WTC11 (cell line): ENCODE data around the gene ZNF423. TPM values are rescaled to one million over a fixed set of nuclear protein-coding genes. Genes with fewer than 3 reads are reported as not detected.

Source experiments
- ATAC-seq: fragments of 200-7000 bp; cut with Tn5 transposase; 2 replicates; pipeline ENCODE4 v1.10.0; 2021; ENCODE audit warnings: mild to moderate bottlenecking, moderate library complexity
- CTCF ChIA-PET: fragments of 300-600 bp; sonication (Branson Sonifier 250); formaldehyde crosslinking; loops from one replicate; lab custom pipeline; 2021; ENCODE audit warnings: antibody characterized with exemption; lab: Charles Lee
- POLR2A ChIA-PET: fragments of 350-600 bp; sonication (Branson Sonifier 250); formaldehyde crosslinking; loops from one replicate; lab custom pipeline; 2021; ENCODE audit warnings: antibody characterized with exemption; lab: Charles Lee
- DNase-seq: peaks from one replicate; pipeline ENCODE4 v3.0.0; 2021; ENCODE audit warnings: low spot score
- H3K27ac Mint-ChIP-seq: 2 replicates; pipeline ENCODE4 v1.8.0; 2021; ENCODE audit warnings: mixed read lengths
- H3K27me3 Mint-ChIP-seq: 2 replicates; pipeline ENCODE4 v1.8.0; 2021; ENCODE audit warnings: low read depth, mild to moderate bottlenecking, moderate library complexity, mixed read lengths
- H3K36me3 Mint-ChIP-seq: 2 replicates; pipeline ENCODE4 v1.8.0; 2021; ENCODE audit warnings: mixed read lengths
- H3K4me1 Mint-ChIP-seq: 2 replicates; pipeline ENCODE4 v1.8.0; 2022; ENCODE audit warnings: mixed read lengths
- H3K4me3 Mint-ChIP-seq: 2 replicates; pipeline ENCODE4 v1.8.0; 2021; ENCODE audit warnings: mild to moderate bottlenecking, moderate library complexity, mixed read lengths
- H3K9me3 Mint-ChIP-seq: 2 replicates; pipeline ENCODE4 v1.8.0; 2021; ENCODE audit warnings: mixed read lengths
- ATF2 ChIP-seq: sonication (generic); formaldehyde crosslinking; IDR thresholded peaks from 2 replicates; pipeline ENCODE4 v1.8.1; 2022; ENCODE audit warnings: low read depth, missing genetic modification reagents, borderline replicate concordance
- CREM ChIP-seq: sonication (generic); formaldehyde crosslinking; IDR thresholded peaks from 2 replicates; pipeline ENCODE4 v1.8.1; 2022; ENCODE audit warnings: mild to moderate bottlenecking, missing genetic modification reagents, moderate library complexity
- FOXP1 ChIP-seq: sonication (generic); formaldehyde crosslinking; IDR thresholded peaks from 2 replicates; pipeline ENCODE4 v1.8.0; 2022; ENCODE audit warnings: missing genetic modification reagents, mild to moderate bottlenecking, moderate library complexity, borderline replicate concordance
- FOXP4 ChIP-seq: sonication (generic); formaldehyde crosslinking; IDR thresholded peaks from 2 replicates; pipeline ENCODE4 v1.8.0; 2022; ENCODE audit warnings: mild to moderate bottlenecking, missing genetic modification reagents
- HMGA2 ChIP-seq: fragments of 250-450 bp; sonication (Bioruptor Pico); IDR thresholded peaks from 2 replicates; pipeline ENCODE4 v1.4.0; 2021; ENCODE audit warnings: mild to moderate bottlenecking, moderate library complexity
- JAZF1 ChIP-seq: fragments of 250-450 bp; sonication (Bioruptor Pico); IDR thresholded peaks from 2 replicates; pipeline ENCODE4 v1.9.0; 2021; ENCODE audit warnings: moderate library complexity, mild to moderate bottlenecking, inconsistent platforms
- JUN ChIP-seq: sonication (generic); formaldehyde crosslinking; IDR thresholded peaks from 2 replicates; pipeline ENCODE4 v1.8.0; 2023; ENCODE audit warnings: mild to moderate bottlenecking, missing genetic modification reagents
- MXD4 ChIP-seq: fragments of 250-450 bp; sonication (Bioruptor Pico); IDR thresholded peaks from 2 replicates; pipeline ENCODE4 v1.8.0; 2021; ENCODE audit warnings: mild to moderate bottlenecking, moderate library complexity, borderline replicate concordance
- MYBL2 ChIP-seq: sonication (generic); formaldehyde crosslinking; IDR thresholded peaks from 2 replicates; pipeline ENCODE4 v1.8.1; 2023; ENCODE audit warnings: mild to moderate bottlenecking, moderate library complexity, missing genetic modification reagents
- NFATC4 ChIP-seq: fragments of 250-450 bp; sonication (Bioruptor Pico); IDR thresholded peaks from 2 replicates; pipeline ENCODE4 v1.9.0; 2021; ENCODE audit warnings: mild to moderate bottlenecking
- NR1H2 ChIP-seq: sonication (generic); formaldehyde crosslinking; IDR thresholded peaks from 2 replicates; pipeline ENCODE4 v1.9.0; 2021; ENCODE audit warnings: mild to moderate bottlenecking, moderate library complexity, missing genetic modification reagents
- NR2C2 ChIP-seq: sonication (generic); formaldehyde crosslinking; IDR thresholded peaks from 2 replicates; pipeline ENCODE4 v1.8.0; 2022; ENCODE audit warnings: mild to moderate bottlenecking, missing genetic modification reagents
- NR3C1 ChIP-seq: sonication (generic); formaldehyde crosslinking; conservative IDR thresholded peaks from 2 replicates; pipeline ENCODE4 v1.8.1; 2023; ENCODE audit warnings: low read depth, mild to moderate bottlenecking, missing genetic modification reagents
- RELA ChIP-seq: sonication (generic); formaldehyde crosslinking; IDR thresholded peaks from 2 replicates; pipeline ENCODE4 v1.8.1; 2022; ENCODE audit warnings: missing genetic modification reagents, mild to moderate bottlenecking, borderline replicate concordance
- SOX15 ChIP-seq: fragments of 250-450 bp; sonication (Bioruptor Pico); IDR thresholded peaks from 2 replicates; pipeline ENCODE4 v1.9.0; 2021; ENCODE audit warnings: mild to moderate bottlenecking
- SP1 ChIP-seq: sonication (generic); formaldehyde crosslinking; conservative IDR thresholded peaks from 2 replicates; pipeline ENCODE4 v1.8.1; 2022; ENCODE audit warnings: missing genetic modification reagents
- TCF7 ChIP-seq: sonication (generic); formaldehyde crosslinking; IDR thresholded peaks from 2 replicates; pipeline ENCODE4 v1.8.0; 2022; ENCODE audit warnings: mild to moderate bottlenecking, low read depth, missing genetic modification reagents, moderate library complexity
- TEAD1 ChIP-seq: sonication (generic); formaldehyde crosslinking; IDR thresholded peaks from 2 replicates; pipeline ENCODE4 v1.8.0; 2022; ENCODE audit warnings: mild to moderate bottlenecking, missing genetic modification reagents
- ZMAT4 ChIP-seq: fragments of 250-450 bp; sonication (Bioruptor Pico); IDR thresholded peaks from 2 replicates; pipeline ENCODE4 v1.9.0; 2021; ENCODE audit warnings: mild to moderate bottlenecking
- ZNF121 ChIP-seq: sonication (generic); formaldehyde crosslinking; IDR thresholded peaks from 2 replicates; pipeline ENCODE4 v1.8.0; 2023; ENCODE audit warnings: missing genetic modification reagents
- ZNF138 ChIP-seq: sonication (generic); formaldehyde crosslinking; conservative IDR thresholded peaks from 2 replicates; pipeline ENCODE4 v1.8.1; 2022; ENCODE audit warnings: mild to moderate bottlenecking, moderate library complexity, missing genetic modification reagents
- ZNF263 ChIP-seq: sonication (generic); formaldehyde crosslinking; IDR thresholded peaks from 2 replicates; pipeline ENCODE4 v1.8.1; 2022; ENCODE audit warnings: low read depth, mild to moderate bottlenecking, moderate library complexity, missing genetic modification reagents
- ZNF416 ChIP-seq: fragments of 250-450 bp; sonication (Bioruptor Pico); IDR thresholded peaks from 2 replicates; pipeline ENCODE4 v1.9.0; 2021; ENCODE audit warnings: mild to moderate bottlenecking, inconsistent platforms
- ZNF423 ChIP-seq: fragments of 250-450 bp; sonication (Bioruptor Pico); IDR thresholded peaks from 2 replicates; pipeline ENCODE4 v2.1.2; 2022; ENCODE audit warnings: mild to moderate bottlenecking, moderate library complexity
- ZNF512 ChIP-seq: sonication (generic); formaldehyde crosslinking; IDR thresholded peaks from 2 replicates; pipeline ENCODE4 v1.8.1; 2022; ENCODE audit warnings: missing genetic modification reagents, borderline replicate concordance
- ZSCAN18 ChIP-seq: fragments of 250-450 bp; sonication (Bioruptor Pico); IDR thresholded peaks from 2 replicates; pipeline ENCODE4 v2.1.2; 2022; ENCODE audit warnings: mild to moderate bottlenecking, moderate library complexity
- total RNA-seq: library from RNA; stranded (reverse); gene quantifications from 3 replicates; pipeline ENCODE4 v1.2.3, GENCODE V29; 2021

ZNF423 gene
- total RNA-seq, 1 experiment from 2014 or later = 38.8 TPM

- TF ChIP-seq CREM (CRISPR knock-in tag) (no peak), NR2C2 (CRISPR knock-in tag) (no peak), ZNF512 (no peak), SOX15 (no peak), TCF7 (CRISPR knock-in tag) (no peak)
These were observed 131.1 kb downstream of the ZNF423 start (continued) for GRCh38 chr16:49724774-49725173.

GRCh38 chr16:49723310-49723709, 132.6 kb downstream of the ZNF423 start:
- ATAC-seq (no peak), DNase-seq (no peak)
- H3K36me3 Mint-ChIP-seq = peaks cover 6% of the 10 kb centered on the region; the same call in 1 of the 2 replicates
- peaks cover 22% of the 10 kb centered on the region for H3K4me1 Mint-ChIP-seq
- H3K27ac Mint-ChIP-seq = no peak overlapping the region
- CTCF ChIA-PET = no interaction called here
- no peaks in the 10 kb centered on the region for H3K9me3 Mint-ChIP-seq
- H3K4me3 Mint-ChIP-seq = no peak overlapping the region
- POLR2A ChIA-PET = no interaction called here
- TF ChIP-seq ZNF263 (CRISPR knock-in tag) (no peak), FOXP1 (CRISPR knock-in tag) (no peak), NR1H2 (CRISPR knock-in tag) (no peak), RELA (CRISPR knock-in tag) (no peak), NFATC4 (CRISPR knock-in tag) (no peak), MYBL2 (no peak), TEAD1 (no peak), ZNF138 (CRISPR knock-in tag) (no peak), SP1 (CRISPR knock-in tag) (no peak), ZSCAN18 (no peak), JAZF1 (no peak), ATF2 (CRISPR knock-in tag) (no peak), ZNF121 (CRISPR knock-in tag) (no peak)
- TF ChIP-seq, all 79 proteins: peak for 0
- no peaks in the 10 kb centered on the region for H3K27me3 Mint-ChIP-seq

- Mint-ChIP-seq H3K27ac (no peak overlapping the region), H3K9me3 (no peaks in the 10 kb centered on the region), H3K36me3 (peaks cover 7% of the 10 kb centered on the region; the same call in 1 of the 2 replicates), H3K27me3 (no peaks in the 10 kb centered on the region), H3K4me1 (peaks cover 44% of the 10 kb centered on the region), H3K4me3 (no peak overlapping the region)
- ChIA-PET CTCF (interaction anchor here (0.6 to 1.6 kb wide), 3 partner anchors 19 to 112 kb away, joined by 3 to 5 read pairs (median 4); no protein-coding TSS in a partner anchor), POLR2A (no interaction called here)
- TF ChIP-seq NR3C1 (CRISPR knock-in tag) = no peak
- ATAC-seq = peak; percentile 48
- DNase-seq = no peak
These were observed 135.7 kb downstream of the ZNF423 start for GRCh38 chr16:49720225-49720624.

GRCh38 chr16:49717689-49718088, 138.2 kb downstream of the ZNF423 start:
- ATAC-seq = no peak
- DNase-seq = no peak
- H3K4me3 Mint-ChIP-seq = no peak overlapping the region
- ChIA-PET CTCF (no interaction called here), POLR2A (no interaction called here)
- no peaks in the 10 kb centered on the region for H3K27me3 Mint-ChIP-seq
- H3K9me3 Mint-ChIP-seq = no peaks in the 10 kb centered on the region
- H3K36me3 Mint-ChIP-seq = peaks cover 7% of the 10 kb centered on the region; the same call in 1 of the 2 replicates
- H3K27ac Mint-ChIP-seq = no peak overlapping the region; the same call in 1 of the 2 replicates
- peaks cover 55% of the 10 kb centered on the region for H3K4me1 Mint-ChIP-seq
- TF ChIP-seq FOXP4 (no peak), MXD4 (no peak), ZNF423 (CRISPR knock-in tag) (no peak), HMGA2 (no peak), JUN (CRISPR knock-in tag) (no peak), ZMAT4 (CRISPR knock-in tag) (no peak), ZNF512 (no peak), ZNF416 (CRISPR knock-in tag) (no peak)
